Osteoblast (primary cell): ENCODE measurements around the gene CNKSR1. TPM values are rescaled to one million over a fixed set of nuclear protein-coding genes. Genes with fewer than 3 reads are reported as not detected.

Experiments
- DNase-seq: peaks from one replicate; pipeline ENCODE4 v3.0.0; 2011; ENCODE audit warnings: low spot score, mixed read lengths; ENCODE audit not compliant: insufficient read length; ENCODE audit errors: missing footprints
- H2AFZ ChIP-seq: 2 replicates; pipeline ENCODE4 v1.6.0; 2011; ENCODE audit warnings: mild to moderate bottlenecking, low read length
- H3K27ac ChIP-seq: 2 replicates; pipeline ENCODE4 v1.5.1; 2011; ENCODE audit warnings: mild to moderate bottlenecking, low read depth, low read length, moderate library complexity
- H3K27me3 ChIP-seq: 2 replicates; pipeline ENCODE4 v1.6.0; 2012; ENCODE audit warnings: mild to moderate bottlenecking, control low read depth, inconsistent platforms, low read length, moderate library complexity; ENCODE audit not compliant: insufficient read depth
- H3K36me3 ChIP-seq: 2 replicates; pipeline ENCODE4 v1.5.1; 2011; ENCODE audit warnings: mild to moderate bottlenecking, low read length, control low read depth, moderate library complexity; ENCODE audit not compliant: insufficient read depth
- H3K4me1 ChIP-seq: 2 replicates; pipeline ENCODE4 v1.5.1; 2011; ENCODE audit warnings: mild to moderate bottlenecking, low read length, control low read depth, moderate library complexity; ENCODE audit not compliant: insufficient read depth
- H3K4me2 ChIP-seq: 2 replicates; pipeline ENCODE4 v1.6.0; 2011; ENCODE audit warnings: mild to moderate bottlenecking, low read length; ENCODE audit not compliant: insufficient read depth
- H3K4me3 ChIP-seq: fragments of 200-600 bp; sonication (generic); 3 replicates; pipeline ENCODE4 v1.5.1; 2012; ENCODE audit warnings: mild to moderate bottlenecking, low read length, inconsistent platforms; ENCODE audit not compliant: insufficient read depth
- H3K79me2 ChIP-seq: 2 replicates; pipeline ENCODE4 v1.6.0; 2012; ENCODE audit warnings: mild to moderate bottlenecking, low read length, control low read depth, inconsistent platforms; ENCODE audit not compliant: insufficient read depth
- H3K9me3 ChIP-seq: 2 replicates; pipeline ENCODE4 v1.5.1; 2011; ENCODE audit warnings: low read depth, low read length, control low read depth
- H4K20me1 ChIP-seq: 2 replicates; pipeline ENCODE4 v1.6.0; 2012; ENCODE audit warnings: mild to moderate bottlenecking, low read length, control low read depth; ENCODE audit not compliant: insufficient read depth
- CTCF ChIP-seq: IDR thresholded peaks from 2 replicates; pipeline ENCODE4 v1.5.1; 2011; ENCODE audit warnings: mild to moderate bottlenecking, low read depth, low read length, moderate library complexity; ENCODE audit errors: extremely low read depth
- total RNA-seq: library from RNA; depleted of rRNA; stranded (reverse); fragments of >200 nt; gene quantifications from 2 replicates; pipeline ENCODE4 v1.2.3, GENCODE V29; 2012

Gene CNKSR1, protein sequence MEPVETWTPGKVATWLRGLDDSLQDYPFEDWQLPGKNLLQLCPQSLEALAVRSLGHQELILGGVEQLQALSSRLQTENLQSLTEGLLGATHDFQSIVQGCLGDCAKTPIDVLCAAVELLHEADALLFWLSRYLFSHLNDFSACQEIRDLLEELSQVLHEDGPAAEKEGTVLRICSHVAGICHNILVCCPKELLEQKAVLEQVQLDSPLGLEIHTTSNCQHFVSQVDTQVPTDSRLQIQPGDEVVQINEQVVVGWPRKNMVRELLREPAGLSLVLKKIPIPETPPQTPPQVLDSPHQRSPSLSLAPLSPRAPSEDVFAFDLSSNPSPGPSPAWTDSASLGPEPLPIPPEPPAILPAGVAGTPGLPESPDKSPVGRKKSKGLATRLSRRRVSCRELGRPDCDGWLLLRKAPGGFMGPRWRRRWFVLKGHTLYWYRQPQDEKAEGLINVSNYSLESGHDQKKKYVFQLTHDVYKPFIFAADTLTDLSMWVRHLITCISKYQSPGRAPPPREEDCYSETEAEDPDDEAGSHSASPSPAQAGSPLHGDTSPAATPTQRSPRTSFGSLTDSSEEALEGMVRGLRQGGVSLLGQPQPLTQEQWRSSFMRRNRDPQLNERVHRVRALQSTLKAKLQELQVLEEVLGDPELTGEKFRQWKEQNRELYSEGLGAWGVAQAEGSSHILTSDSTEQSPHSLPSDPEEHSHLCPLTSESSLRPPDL
- under 0.01 TPM in 1 of 2 replicates, not detected in the other for total RNA-seq

GRCh38 chr1:26177182-26177684 lies at the start of gene CNKSR1:
CNKSR1 (plus strand) TSS chr1:26177491; CDS start chr1:26177548, 57 bp downstream.
- no peak for TF ChIP-seq CTCF
- Histone ChIP-seq H3K27ac (no peak within 1 kb of the TSS), H3K9me3 (no peaks in the 10 kb centered on the region), H3K4me2 (no peak within 1 kb of the TSS), H2AFZ (no peak within 1 kb of the TSS), H3K36me3 (no peaks in the 10 kb centered on the region), H3K4me1 (no peaks in the 10 kb centered on the region), H3K79me2 (no peaks in the 10 kb centered on the region), H3K4me3 (no peak within 1 kb of the TSS), H4K20me1 (no peaks in the 10 kb centered on the region), H3K27me3 (no peaks in the 10 kb centered on the region)
- DNase-seq = no peak

- H3K79me2 ChIP-seq = no peaks in the 10 kb centered on the region
- no peaks in the 10 kb centered on the region for H3K36me3 ChIP-seq
- H3K4me2 ChIP-seq = no peak overlapping the region
- H2AFZ ChIP-seq = no peak overlapping the region
- no peak overlapping the region for H3K4me3 ChIP-seq
- no peak for DNase-seq
- H3K9me3 ChIP-seq = no peaks in the 10 kb centered on the region
- no peaks in the 10 kb centered on the region for H4K20me1 ChIP-seq
- H3K27ac ChIP-seq = no peak overlapping the region
- no peaks in the 10 kb centered on the region for H3K27me3 ChIP-seq
- H3K4me1 ChIP-seq = peaks cover 18% of the 10 kb centered on the region
- TF ChIP-seq CTCF = no peak
Measured at GRCh38 chr1:26129778-26130177, 47.5 kb upstream of the CNKSR1 start.

DNA sequence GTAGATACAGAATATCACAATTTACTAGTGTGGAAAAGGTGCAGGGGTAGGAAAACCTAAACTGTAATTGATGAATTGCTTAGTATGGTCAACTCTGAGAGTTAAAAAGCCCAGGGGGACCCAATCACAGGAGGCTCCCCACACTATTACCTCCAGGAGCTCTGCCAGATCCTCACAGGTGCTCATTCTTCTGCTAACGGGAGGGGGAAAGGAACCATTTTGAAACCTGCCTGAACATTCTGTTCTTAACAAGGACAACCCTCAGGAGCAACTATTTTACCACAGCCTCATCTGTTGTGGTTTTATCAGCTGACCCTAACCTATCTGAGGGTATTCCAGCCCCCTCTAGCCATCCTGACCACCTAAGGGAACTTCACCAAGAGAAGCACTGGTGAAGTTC lies 46.6 kb upstream of the CNKSR1 start:
- DNase-seq = no peak
- H3K4me3 ChIP-seq = no peak overlapping the region
- no peaks in the 10 kb centered on the region for H3K9me3 ChIP-seq
- no peak overlapping the region for H3K27ac ChIP-seq
- H4K20me1 ChIP-seq = no peaks in the 10 kb centered on the region
- H3K27me3 ChIP-seq = no peaks in the 10 kb centered on the region
- peaks cover 18% of the 10 kb centered on the region for H3K4me1 ChIP-seq
- H3K4me2 ChIP-seq = no peak overlapping the region
- H2AFZ ChIP-seq = no peak overlapping the region
- H3K79me2 ChIP-seq = no peaks in the 10 kb centered on the region
- no peaks in the 10 kb centered on the region for H3K36me3 ChIP-seq
- no peak for TF ChIP-seq CTCF

DNA sequence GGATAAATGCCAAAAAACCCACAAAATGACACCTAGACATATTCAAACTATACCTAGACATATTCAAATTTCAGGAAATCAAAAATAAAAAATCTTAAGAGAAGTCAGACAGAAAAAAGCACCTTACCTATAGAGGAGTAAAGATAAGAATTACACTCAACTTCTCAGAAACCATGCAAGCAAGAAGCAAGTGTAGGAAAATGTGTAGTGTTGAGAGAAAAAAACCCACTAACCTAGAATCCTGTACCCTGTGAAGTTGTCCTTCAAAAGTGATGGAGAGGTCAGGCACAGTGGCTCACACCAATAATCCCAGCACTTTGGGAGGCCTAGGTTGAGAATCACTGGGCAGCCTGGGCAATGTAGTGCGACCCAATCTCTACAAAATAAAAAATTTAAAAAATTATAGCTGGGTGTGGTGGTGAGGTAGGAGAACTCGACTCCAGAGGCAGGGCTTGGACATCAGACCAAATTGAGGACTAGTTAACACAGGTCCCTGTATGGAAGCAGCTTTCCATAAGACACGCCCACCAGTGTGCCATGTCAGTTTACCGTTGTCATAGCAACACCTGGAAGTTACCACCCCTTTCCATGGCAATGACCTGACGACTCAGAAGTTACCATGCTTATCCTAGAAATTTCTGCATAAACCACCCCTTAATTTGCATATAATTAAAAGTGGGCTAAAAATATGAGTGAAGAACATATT lies 45.0 kb upstream of the CNKSR1 start:
- Histone ChIP-seq H3K4me1 (peaks cover 4% of the 10 kb centered on the region), H2AFZ (no peak overlapping the region), H3K9me3 (no peaks in the 10 kb centered on the region), H3K79me2 (no peaks in the 10 kb centered on the region), H3K36me3 (no peaks in the 10 kb centered on the region), H4K20me1 (no peaks in the 10 kb centered on the region), H3K4me2 (no peak overlapping the region), H3K4me3 (no peak overlapping the region), H3K27me3 (no peaks in the 10 kb centered on the region), H3K27ac (no peak overlapping the region)
- DNase-seq = no peak
- no peak for TF ChIP-seq CTCF
